ENCODE data around the gene UGT1A6.
"Not testable (repeated sequence)": the region's sequence is repeated elsewhere in the genome, so short reads cannot be mapped to it uniquely, and the experiment has no call there.

Gene UGT1A6

GRCh38 chr2:233692648-233693047 lies at the start of gene UGT1A6:
Gene UGT1A6 (plus strand): TSS chr2:233692890. CDS start chr2:233693005, 115 bp downstream.
- no peak within 1 kb of the TSS for H3K4me3 ChIP-seq (ENCODE audit: control insufficient read depth, low read depth, low read length)
- TF ChIP-seq CTCF (IDR thresholded peaks at IDR 0.05; ENCODE audit: control insufficient read depth, insufficient read depth, low read depth, low read length, missing control alignments): no peak
- DNase-seq (ENCODE audit: low read depth): no peak

DNA sequence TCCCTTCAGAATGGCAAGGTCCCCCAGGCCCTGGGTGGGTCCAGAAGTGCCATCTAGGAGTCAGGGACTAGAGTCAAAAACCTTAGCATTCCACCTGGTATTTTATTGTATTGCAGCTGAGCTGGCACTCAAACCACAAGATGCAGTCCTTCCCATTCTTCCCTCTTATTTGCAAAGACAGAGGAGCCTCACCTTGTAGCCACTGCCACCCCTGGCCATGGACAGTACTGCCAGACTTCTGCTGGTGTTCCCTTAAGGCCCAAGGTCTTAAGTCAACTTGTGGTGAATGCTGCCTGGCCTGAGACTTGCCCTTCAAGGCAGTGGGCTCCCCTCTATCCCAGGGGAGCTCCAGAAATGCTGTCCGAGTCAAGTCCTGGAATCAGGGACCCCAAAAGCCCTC lies 49.6 kb upstream of the UGT1A6 start:
- H3K4me3 ChIP-seq (ENCODE audit: control insufficient read depth, low read depth, low read length): no peak overlapping the region
- no peak for DNase-seq (ENCODE audit: low read depth)
- TF ChIP-seq CTCF (IDR thresholded peaks at IDR 0.05; ENCODE audit: control insufficient read depth, insufficient read depth, low read depth, low read length, missing control alignments): peak; percentile 18

DNA sequence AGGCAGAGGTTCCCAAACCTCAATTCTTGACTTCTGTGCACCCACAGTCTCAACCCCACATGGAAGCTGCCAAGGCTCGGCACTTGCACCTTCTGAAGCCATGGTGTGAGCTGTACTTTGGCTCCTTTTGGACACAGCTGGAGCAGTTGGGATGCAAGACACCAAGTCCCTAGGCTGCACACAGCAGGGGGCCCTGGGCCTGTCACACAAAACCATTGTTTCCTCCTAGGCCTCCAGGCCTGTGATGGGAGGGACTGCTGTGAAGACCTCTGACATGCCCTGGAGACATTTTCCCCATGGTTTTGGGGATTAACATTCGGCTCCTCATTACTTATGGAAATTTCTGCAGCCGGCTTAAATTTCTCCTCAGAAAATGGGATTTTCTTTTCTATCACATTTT lies 46.7 kb upstream of the UGT1A6 start:
- H3K4me3 ChIP-seq (ENCODE audit: control insufficient read depth, low read depth, low read length); DNase-seq (ENCODE audit: low read depth): not testable (repeated sequence)

- no peak for TF ChIP-seq CTCF (IDR thresholded peaks at IDR 0.05; ENCODE audit: control insufficient read depth, insufficient read depth, low read depth, low read length, missing control alignments)
- DNase-seq (ENCODE audit: low read depth): no peak
Observed at GRCh38 chr2:233650981-233651380, 41.7 kb upstream of the UGT1A6 start.

DNA sequence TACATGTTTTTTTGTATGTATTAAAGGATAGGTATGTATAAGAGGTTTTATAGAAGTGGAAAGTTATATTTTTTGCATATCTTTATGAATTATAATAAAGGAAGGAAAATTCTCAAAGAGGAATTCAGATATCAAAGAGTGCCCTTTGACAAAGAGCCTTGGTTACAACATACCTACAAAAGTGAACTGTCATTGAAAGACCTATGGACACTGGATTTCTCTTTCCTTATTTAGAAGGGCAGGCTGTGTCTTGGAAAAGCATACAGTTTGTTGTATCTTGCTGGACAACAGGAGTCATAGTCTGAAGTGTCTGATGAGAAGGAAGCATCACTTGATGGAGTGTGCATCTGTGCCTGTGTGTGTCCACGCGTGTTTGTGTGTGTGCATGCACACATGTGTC lies 41.3 kb upstream of the UGT1A6 start:
- no peak for DNase-seq (ENCODE audit: low read depth)
- H3K4me3 ChIP-seq (ENCODE audit: control insufficient read depth, low read depth, low read length): no peak overlapping the region
- no peak for TF ChIP-seq CTCF (IDR thresholded peaks at IDR 0.05; ENCODE audit: control insufficient read depth, insufficient read depth, low read depth, low read length, missing control alignments)

More at GRCh38 chr2:233650981-233651380, 41.7 kb upstream of the UGT1A6 start:
- H3K4me3 ChIP-seq (ENCODE audit: control insufficient read depth, low read depth, low read length): no peak overlapping the region

DNA sequence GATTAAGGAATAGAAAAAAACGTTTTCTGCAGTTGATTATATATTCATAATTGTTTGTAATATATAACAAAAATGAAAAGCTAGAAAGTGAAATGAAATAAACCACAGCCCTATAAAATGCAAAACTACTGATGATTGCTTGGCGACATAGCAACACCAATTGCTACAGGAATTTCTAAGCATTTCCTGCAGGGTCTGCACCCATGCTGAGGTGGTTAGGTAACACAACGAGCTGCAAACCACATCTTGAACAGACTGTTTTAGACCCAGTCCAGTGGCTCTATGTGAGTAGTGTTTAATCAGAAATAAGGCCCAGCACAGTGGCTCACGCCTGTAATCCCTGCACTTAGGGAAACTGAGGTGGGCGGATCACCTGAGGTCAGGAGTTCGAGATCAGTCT lies 38.2 kb upstream of the UGT1A6 start:
- no peak for DNase-seq (ENCODE audit: low read depth)
- no peak overlapping the region for H3K4me3 ChIP-seq (ENCODE audit: control insufficient read depth, low read depth, low read length)
- TF ChIP-seq CTCF (IDR thresholded peaks at IDR 0.05; ENCODE audit: control insufficient read depth, insufficient read depth, low read depth, low read length, missing control alignments): no peak

GRCh38 chr2:233655043-233655442 lies 37.6 kb upstream of the UGT1A6 start:
- DNase-seq (ENCODE audit: low read depth): no peak
- no peak overlapping the region for H3K4me3 ChIP-seq (ENCODE audit: control insufficient read depth, low read depth, low read length)
- no peak for TF ChIP-seq CTCF (IDR thresholded peaks at IDR 0.05; ENCODE audit: control insufficient read depth, insufficient read depth, low read depth, low read length, missing control alignments)

GRCh38 chr2:233655943-233656342 lies 36.7 kb upstream of the UGT1A6 start:
- not testable (repeated sequence) for DNase-seq (ENCODE audit: low read depth); H3K4me3 ChIP-seq (ENCODE audit: control insufficient read depth, low read depth, low read length)

Data from AG09309 (cell line).